Measurements from ENCODE around the gene PLCL1.
A peak's percentile ranks its signal among the peaks of the same experiment; 100 is the strongest.

The PLCL1 gene

DNA sequence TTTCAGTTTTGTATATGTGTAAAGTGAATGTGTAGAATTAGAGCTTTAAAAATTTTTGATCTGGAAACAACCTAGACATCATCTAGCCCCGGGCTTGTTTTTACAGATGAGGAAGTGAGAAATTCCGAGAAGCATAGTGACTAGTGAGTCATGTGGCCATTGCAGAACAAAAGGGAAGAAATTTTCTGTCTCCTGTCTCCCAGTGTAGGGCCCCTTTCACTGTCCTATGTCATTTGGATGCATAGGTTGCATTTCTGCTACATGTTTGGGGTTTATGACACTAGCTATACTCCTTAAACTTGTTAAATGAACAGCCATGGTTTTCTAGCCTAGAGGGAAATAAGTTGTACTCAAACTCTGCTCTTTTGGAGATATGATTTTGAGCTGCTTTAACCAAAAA lies 84.6 kb downstream of the PLCL1 start:
- Histone ChIP-seq H3K9ac (ENCODE audit: low read length) (peak overlapping the region; percentile 37), H3K9me3 (ENCODE audit: control insufficient read depth, insufficient read depth, low read depth, low read length) (no peaks in the 10 kb centered on the region), H3K27ac (ENCODE audit: low read depth, low read length) (peak overlapping the region; percentile 76), H3K4me3 (ENCODE audit: low read depth, low read length) (no peak overlapping the region), H3K36me3 (ENCODE audit: control insufficient read depth, insufficient read depth, low read length) (no peaks in the 10 kb centered on the region), H3K4me1 (ENCODE audit: control insufficient read depth, insufficient read depth, low read length) (peaks cover 20% of the 10 kb centered on the region), H3K27me3 (ENCODE audit: control insufficient read depth, insufficient read depth, low read length) (no peaks in the 10 kb centered on the region)

DNA sequence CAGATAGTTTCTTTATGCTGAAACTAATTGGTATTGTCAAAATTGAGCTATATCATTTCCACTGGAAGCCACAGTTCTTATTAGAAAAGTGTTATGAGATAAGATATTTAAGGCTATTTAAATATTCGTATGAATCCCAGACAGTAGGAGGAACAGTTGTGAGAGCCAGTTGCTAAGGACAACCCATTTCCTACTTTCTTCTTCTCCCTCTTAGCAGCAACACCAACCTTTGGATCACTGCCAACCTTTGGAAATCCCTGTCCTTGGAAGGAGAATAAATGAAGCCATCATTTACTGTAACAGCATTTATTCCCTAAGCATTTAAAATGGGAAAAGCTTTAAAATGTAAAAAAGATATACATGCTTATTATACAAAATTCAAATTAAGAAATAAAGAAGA lies 85.8 kb downstream of the PLCL1 start:
- no peak overlapping the region; the same call in 1 of the 2 replicates for H3K27ac ChIP-seq (ENCODE audit: low read depth, low read length)
- no peaks in the 10 kb centered on the region for H3K36me3 ChIP-seq (ENCODE audit: control insufficient read depth, insufficient read depth, low read length)
- H3K27me3 ChIP-seq (ENCODE audit: control insufficient read depth, insufficient read depth, low read length): no peaks in the 10 kb centered on the region
- H3K9ac ChIP-seq (ENCODE audit: low read length): no peak overlapping the region
- no peak overlapping the region for H3K4me3 ChIP-seq (ENCODE audit: low read depth, low read length)
- no peaks in the 10 kb centered on the region for H3K9me3 ChIP-seq (ENCODE audit: control insufficient read depth, insufficient read depth, low read depth, low read length)
- peaks cover 20% of the 10 kb centered on the region for H3K4me1 ChIP-seq (ENCODE audit: control insufficient read depth, insufficient read depth, low read length)

DNA sequence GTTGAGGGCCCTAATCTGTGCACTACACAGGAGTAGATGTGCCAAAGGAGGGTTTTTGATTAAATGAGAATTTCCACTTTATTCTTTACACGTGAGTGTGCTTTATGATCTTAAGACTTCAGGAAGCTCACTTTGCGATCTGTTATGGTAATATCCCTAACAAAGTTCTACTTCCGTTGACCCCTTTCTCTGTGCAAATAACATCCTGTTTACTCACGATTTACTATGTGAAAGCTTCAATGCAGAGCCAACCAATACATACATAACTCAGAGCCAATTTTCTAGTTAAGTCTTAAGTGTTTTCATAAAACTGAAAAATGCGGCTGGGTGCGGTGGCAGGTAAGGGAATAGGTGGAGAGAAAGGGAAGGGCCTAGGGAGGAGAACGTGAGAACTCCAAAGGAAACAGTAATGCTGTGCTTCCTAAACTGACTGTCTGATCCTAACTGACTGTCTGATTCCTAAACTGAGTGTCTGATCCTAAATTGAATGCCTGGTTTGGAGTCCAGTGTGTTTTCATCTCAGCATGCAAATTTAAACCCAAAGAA lies 87.6 kb downstream of the PLCL1 start:
- H3K9me3 ChIP-seq (ENCODE audit: control insufficient read depth, insufficient read depth, low read depth, low read length): no peaks in the 10 kb centered on the region
- H3K4me1 ChIP-seq (ENCODE audit: control insufficient read depth, insufficient read depth, low read length): peaks cover 20% of the 10 kb centered on the region

DNA sequence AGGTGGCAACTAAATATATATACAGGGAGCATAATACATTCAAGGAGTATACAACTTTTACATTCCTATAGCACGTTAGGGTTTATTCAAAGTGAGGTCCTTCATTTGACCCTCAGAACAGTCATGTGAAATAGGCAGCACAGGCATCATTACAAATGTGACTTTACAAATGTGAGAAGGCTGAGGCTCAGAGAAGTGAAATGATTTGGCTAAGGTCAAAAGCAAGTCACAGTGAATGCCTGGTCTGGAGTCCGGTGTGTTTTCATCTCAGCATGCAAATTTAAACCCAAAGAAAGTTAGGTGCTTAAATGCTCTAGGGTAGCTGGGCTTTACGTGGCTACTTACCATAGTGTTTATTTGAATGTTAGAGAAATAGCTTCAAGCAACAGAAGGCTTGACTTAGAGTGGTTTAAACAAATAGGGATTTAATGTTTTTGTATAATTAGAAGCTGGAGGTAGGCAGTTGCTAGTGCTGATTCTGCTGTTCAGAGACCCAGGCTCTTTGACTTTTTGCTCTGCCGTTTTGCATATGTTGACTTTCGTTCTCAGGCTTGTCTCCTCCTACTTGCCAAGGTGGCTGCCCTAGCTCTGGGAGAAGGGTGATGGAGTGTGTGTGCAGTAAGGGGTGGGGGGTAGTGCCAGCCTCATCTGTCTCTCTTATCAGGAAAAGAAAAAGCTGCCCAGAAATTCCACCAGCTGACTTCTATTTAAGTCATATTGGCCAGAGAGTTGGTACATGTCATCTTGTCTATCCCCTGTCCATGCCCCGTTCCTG lies 89.2 kb downstream of the PLCL1 start:
- Histone ChIP-seq H3K4me3 (ENCODE audit: low read depth, low read length) (no peak overlapping the region), H3K27me3 (ENCODE audit: control insufficient read depth, insufficient read depth, low read length) (no peaks in the 10 kb centered on the region), H3K9me3 (ENCODE audit: control insufficient read depth, insufficient read depth, low read depth, low read length) (no peaks in the 10 kb centered on the region), H3K4me1 (ENCODE audit: control insufficient read depth, insufficient read depth, low read length) (peaks cover 15% of the 10 kb centered on the region), H3K27ac (ENCODE audit: low read depth, low read length) (no peak overlapping the region), H3K36me3 (ENCODE audit: control insufficient read depth, insufficient read depth, low read length) (no peaks in the 10 kb centered on the region), H3K9ac (ENCODE audit: low read length) (no peak overlapping the region)

More for the DNA sequence above, 87.6 kb downstream of the PLCL1 start:
- Histone ChIP-seq H3K4me3 (ENCODE audit: low read depth, low read length) (no peak overlapping the region), H3K36me3 (ENCODE audit: control insufficient read depth, insufficient read depth, low read length) (no peaks in the 10 kb centered on the region), H3K9ac (ENCODE audit: low read length) (no peak overlapping the region), H3K27me3 (ENCODE audit: control insufficient read depth, insufficient read depth, low read length) (no peaks in the 10 kb centered on the region), H3K27ac (ENCODE audit: low read depth, low read length) (no peak overlapping the region)

DNA sequence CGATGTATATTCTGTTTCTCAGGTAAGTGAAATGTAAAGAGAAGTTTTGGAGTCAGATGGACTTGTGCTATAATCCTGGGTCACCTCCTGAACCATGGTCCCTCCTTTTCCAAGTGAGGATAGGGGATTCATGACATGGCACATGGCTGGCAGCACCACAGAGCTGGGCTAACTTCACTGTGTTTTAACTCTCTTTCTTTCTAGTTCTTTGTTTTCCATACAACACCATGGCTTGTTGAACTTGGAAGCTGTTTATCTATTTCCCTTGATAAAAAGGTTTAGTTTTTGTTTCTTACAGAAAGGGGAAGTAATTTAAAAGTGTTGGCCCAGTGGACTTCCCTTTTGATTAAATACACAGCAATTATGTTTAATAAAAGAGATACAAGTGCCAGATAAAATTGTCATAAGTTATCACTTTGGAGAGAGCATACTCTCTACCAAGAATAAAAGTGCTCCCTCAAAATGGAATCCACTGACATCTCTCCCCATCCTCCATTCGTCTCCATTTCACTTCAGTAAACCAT lies 90.4 kb downstream of the PLCL1 start:
- H3K9ac ChIP-seq (ENCODE audit: low read length): no peak overlapping the region
- H3K36me3 ChIP-seq (ENCODE audit: control insufficient read depth, insufficient read depth, low read length): no peaks in the 10 kb centered on the region
- H3K4me3 ChIP-seq (ENCODE audit: low read depth, low read length): no peak overlapping the region
- peaks cover 6% of the 10 kb centered on the region; the same call in 1 of the 2 replicates for H3K4me1 ChIP-seq (ENCODE audit: control insufficient read depth, insufficient read depth, low read length)
- H3K9me3 ChIP-seq (ENCODE audit: control insufficient read depth, insufficient read depth, low read depth, low read length): no peaks in the 10 kb centered on the region
- no peak overlapping the region for H3K27ac ChIP-seq (ENCODE audit: low read depth, low read length)
- no peaks in the 10 kb centered on the region for H3K27me3 ChIP-seq (ENCODE audit: control insufficient read depth, insufficient read depth, low read length)

DNA sequence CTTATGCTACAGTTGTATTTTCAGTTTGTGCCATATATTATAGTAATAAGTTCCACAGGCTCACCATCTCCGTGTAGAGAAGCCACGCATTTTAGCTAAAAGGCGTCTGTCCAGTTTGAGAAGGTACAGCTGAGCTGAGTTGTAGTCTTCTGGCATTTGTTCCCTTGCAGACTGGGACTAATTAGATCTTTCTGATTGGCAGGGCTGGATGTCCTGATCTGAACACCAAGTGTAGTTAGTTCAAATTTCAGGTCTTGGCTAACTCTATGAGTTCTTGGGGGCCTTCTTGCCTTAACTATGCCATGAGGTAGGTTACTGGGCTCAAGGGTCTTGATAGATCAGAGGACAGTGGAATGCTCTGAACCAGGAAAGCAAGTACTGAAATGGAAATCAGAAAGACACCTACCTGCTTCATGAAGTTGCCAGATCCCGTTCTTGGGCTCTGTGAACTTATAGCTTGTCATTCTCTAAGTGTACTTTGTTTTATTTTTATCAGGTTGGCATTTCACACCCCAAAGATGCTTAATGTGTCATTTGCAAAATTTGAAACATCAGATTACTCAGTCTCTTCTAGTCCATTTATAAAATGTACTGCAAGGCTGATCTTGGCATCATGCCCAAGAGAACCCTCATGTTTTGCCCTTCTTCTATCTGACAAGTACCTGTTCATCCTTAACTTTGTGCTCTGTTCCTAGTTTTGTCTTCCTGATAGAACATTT lies 93.7 kb downstream of the PLCL1 start:
- H3K4me3 ChIP-seq (ENCODE audit: low read depth, low read length): no peak overlapping the region
- H3K27ac ChIP-seq (ENCODE audit: low read depth, low read length): no peak overlapping the region
- no peaks in the 10 kb centered on the region for H3K36me3 ChIP-seq (ENCODE audit: control insufficient read depth, insufficient read depth, low read length)
- H3K9ac ChIP-seq (ENCODE audit: low read length): no peak overlapping the region
- H3K9me3 ChIP-seq (ENCODE audit: control insufficient read depth, insufficient read depth, low read depth, low read length): no peaks in the 10 kb centered on the region
- H3K27me3 ChIP-seq (ENCODE audit: control insufficient read depth, insufficient read depth, low read length): no peaks in the 10 kb centered on the region
- 0 out of 2 replicates have a peak, but pooled peaks cover 2% of the 10 kb centered on the region for H3K4me1 ChIP-seq (ENCODE audit: control insufficient read depth, insufficient read depth, low read length)

DNA sequence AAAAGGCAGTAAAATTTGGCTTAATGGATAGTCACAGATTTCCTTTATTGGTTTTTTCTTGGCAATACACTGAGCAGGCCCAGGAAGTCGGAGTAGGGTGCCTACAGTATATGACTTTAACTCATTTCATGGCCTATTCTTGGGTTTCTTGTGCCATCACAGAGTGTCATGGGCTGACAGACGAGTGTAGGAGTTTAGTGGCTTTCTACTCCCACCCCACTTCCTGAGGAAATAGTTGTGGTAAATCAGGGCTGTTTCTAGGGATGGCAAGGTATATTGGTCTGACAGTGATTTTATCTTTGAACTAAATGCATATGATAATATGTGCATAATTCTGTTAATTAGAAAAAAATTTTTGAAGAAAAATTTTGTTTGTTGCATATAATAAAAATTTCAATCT lies 100.1 kb downstream of the PLCL1 start:
- Histone ChIP-seq H3K36me3 (ENCODE audit: control insufficient read depth, insufficient read depth, low read length) (no peaks in the 10 kb centered on the region), H3K4me1 (ENCODE audit: control insufficient read depth, insufficient read depth, low read length) (no peaks in the 10 kb centered on the region), H3K9ac (ENCODE audit: low read length) (no peak overlapping the region), H3K27ac (ENCODE audit: low read depth, low read length) (no peak overlapping the region), H3K27me3 (ENCODE audit: control insufficient read depth, insufficient read depth, low read length) (no peaks in the 10 kb centered on the region), H3K4me3 (ENCODE audit: low read depth, low read length) (no peak overlapping the region), H3K9me3 (ENCODE audit: control insufficient read depth, insufficient read depth, low read depth, low read length) (no peaks in the 10 kb centered on the region)

DNA sequence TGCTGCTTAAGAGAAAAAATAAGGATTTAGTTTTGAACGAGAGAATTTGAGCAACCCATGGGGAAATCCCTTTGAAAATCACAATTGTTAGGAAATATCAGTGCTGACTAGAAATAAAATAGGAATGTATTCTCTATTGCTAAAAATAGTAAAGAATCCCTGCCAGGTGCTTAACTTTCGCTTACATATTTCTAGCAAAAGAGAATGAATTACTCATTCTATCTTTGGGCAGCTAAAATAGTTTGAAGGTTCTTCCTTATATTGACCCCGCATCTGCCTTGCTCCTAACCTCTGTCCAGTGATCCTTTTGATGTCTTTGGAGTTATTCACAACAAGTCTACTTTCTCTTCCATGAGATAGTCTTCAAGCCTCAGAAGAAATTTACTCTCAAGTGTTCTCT lies 103.8 kb downstream of the PLCL1 start:
- H3K36me3 ChIP-seq (ENCODE audit: control insufficient read depth, insufficient read depth, low read length): no peaks in the 10 kb centered on the region
- H3K27me3 ChIP-seq (ENCODE audit: control insufficient read depth, insufficient read depth, low read length): no peaks in the 10 kb centered on the region
- H3K27ac ChIP-seq (ENCODE audit: low read depth, low read length): no peak overlapping the region
- peaks cover 3% of the 10 kb centered on the region; the same call in 1 of the 2 replicates for H3K4me1 ChIP-seq (ENCODE audit: control insufficient read depth, insufficient read depth, low read length)
- no peak overlapping the region for H3K4me3 ChIP-seq (ENCODE audit: low read depth, low read length)
- H3K9me3 ChIP-seq (ENCODE audit: control insufficient read depth, insufficient read depth, low read depth, low read length): no peaks in the 10 kb centered on the region
- H3K9ac ChIP-seq (ENCODE audit: low read length): no peak overlapping the region

DNA sequence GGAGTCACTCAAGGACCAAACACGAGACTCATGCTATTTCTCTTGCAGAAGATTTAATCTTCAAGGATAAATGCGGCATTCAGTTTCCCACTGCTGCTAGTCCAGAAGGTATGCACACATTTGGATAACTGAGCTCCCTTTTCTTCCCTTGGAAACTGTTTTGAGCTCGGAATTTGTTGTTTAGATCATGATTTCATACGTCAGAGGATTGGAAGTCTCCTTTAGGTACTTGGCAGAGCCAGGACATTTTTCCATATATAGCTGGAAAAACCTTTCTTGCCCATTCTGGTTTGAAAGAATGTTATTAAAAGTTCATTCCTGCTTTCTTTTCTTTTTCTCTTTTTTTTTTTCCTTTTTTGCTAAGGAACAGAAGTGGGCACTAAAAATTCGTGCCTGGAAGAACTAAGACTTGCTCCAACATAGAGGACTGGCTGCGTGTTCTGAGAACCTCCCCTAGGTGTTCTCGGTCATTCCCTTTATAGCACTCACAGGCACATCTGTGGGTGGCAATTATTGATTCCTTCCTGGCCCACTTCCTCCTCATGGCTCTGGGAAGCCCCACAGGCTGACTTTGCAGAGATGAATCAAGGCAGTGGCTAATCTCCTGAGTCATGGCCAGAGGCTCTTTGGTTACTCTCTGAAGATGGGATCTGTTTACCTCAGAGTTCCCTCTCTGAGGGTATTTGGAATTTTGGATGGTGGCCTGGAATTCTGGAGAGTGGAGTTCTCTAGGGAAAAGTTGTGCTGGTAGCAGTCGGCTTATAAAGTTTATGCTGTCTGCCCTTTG lies 104.8 kb downstream of the PLCL1 start:
- Histone ChIP-seq H3K9me3 (ENCODE audit: control insufficient read depth, insufficient read depth, low read depth, low read length) (no peaks in the 10 kb centered on the region), H3K27ac (ENCODE audit: low read depth, low read length) (no peak overlapping the region), H3K36me3 (ENCODE audit: control insufficient read depth, insufficient read depth, low read length) (no peaks in the 10 kb centered on the region), H3K4me1 (ENCODE audit: control insufficient read depth, insufficient read depth, low read length) (peaks cover 3% of the 10 kb centered on the region; the same call in 1 of the 2 replicates), H3K27me3 (ENCODE audit: control insufficient read depth, insufficient read depth, low read length) (no peaks in the 10 kb centered on the region), H3K9ac (ENCODE audit: low read length) (no peak overlapping the region), H3K4me3 (ENCODE audit: low read depth, low read length) (no peak overlapping the region)

DNA sequence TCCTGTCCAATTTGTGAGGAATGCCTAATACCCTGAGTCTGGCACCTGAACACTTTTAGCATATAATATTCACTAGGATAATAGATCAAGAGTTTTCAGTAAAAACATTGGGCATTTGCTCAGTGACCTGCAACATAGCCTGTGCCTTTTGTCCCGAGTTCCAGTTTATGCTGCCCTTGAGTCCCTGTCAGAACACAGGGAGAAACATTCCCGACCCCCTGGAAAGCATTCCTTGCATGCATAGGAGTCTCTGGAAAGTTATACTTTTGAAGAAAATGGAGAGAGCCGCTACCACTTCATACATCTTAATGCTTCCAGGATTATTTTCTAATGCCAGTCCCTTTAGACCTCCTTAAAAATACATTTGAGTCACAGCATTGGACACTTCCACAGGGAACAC lies 107.3 kb downstream of the PLCL1 start:
- H3K9ac ChIP-seq (ENCODE audit: low read length): no peak overlapping the region
- no peak overlapping the region for H3K4me3 ChIP-seq (ENCODE audit: low read depth, low read length)
- no peaks in the 10 kb centered on the region for H3K27me3 ChIP-seq (ENCODE audit: control insufficient read depth, insufficient read depth, low read length)
- H3K27ac ChIP-seq (ENCODE audit: low read depth, low read length): no peak overlapping the region
- no peaks in the 10 kb centered on the region for H3K36me3 ChIP-seq (ENCODE audit: control insufficient read depth, insufficient read depth, low read length)
- no peaks in the 10 kb centered on the region for H3K9me3 ChIP-seq (ENCODE audit: control insufficient read depth, insufficient read depth, low read depth, low read length)
- H3K4me1 ChIP-seq (ENCODE audit: control insufficient read depth, insufficient read depth, low read length): peaks cover 3% of the 10 kb centered on the region; the same call in 1 of the 2 replicates
